ENCODE results near the gene NLGN1.

- TF ChIP-seq POLR2A (IDR thresholded peaks at IDR 0.05) (no peak), CTCF (IDR thresholded peaks at IDR 0.05) (no peak), POLR2AphosphoS5 (IDR thresholded peaks at IDR 0.05) (no peak)
Measured at GRCh38 chr3:174083706-174084105, 686.2 kb downstream of the NLGN1 start.
